Testis (tissue), 2 donors: ENCODE data around the gene CDKN1A.

ENCODE experiments used
- POLR2A ChIP-seq: fragments of 450-650 bp; IDR thresholded peaks from one replicate; pipeline ENCODE4 v1.6.1; 2017; ENCODE audit warnings: antibody characterized with exemption, mild to moderate bottlenecking, moderate library complexity
- TF ChIP-seq, protein P1 (sequence below), 3 experiments: fragments of 450-650 bp in 2 of 3; fragments of 200-600 bp in 1 of 3; sonication (generic) in 1 of 3; IDR thresholded peaks; one replicate each; pipeline ENCODE4 v1.5.1; 2016 to 2019; ENCODE audit warnings: antibody characterized with exemption in 3 of 3, mild to moderate bottlenecking in 2 of 3, moderate library complexity in 1 of 3

DNA sequence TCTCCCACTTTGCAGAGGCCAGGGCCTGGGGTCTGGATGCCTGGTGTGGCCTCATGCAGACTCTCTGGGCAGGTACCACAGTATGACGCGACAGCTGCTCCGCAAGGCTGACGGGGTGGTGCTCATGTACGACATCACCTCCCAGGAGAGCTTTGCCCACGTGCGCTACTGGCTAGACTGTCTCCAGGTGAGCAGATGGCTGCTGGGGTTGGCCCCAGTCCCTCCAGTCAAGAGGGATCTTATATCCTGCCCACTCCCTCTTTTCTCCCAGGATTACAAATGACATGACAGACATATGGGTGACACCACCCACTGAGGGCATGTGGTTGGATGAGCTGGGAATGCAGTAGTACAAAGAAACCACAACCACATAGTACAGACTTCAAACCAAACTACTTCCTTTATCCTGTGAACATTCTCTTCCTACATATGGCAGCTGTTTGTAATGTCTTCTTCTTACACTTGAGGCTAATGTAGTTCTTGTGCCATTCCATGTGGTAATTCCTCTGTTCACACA is 49.0 kb downstream of the CDKN1A start:
- TF ChIP-seq, protein P1, sequence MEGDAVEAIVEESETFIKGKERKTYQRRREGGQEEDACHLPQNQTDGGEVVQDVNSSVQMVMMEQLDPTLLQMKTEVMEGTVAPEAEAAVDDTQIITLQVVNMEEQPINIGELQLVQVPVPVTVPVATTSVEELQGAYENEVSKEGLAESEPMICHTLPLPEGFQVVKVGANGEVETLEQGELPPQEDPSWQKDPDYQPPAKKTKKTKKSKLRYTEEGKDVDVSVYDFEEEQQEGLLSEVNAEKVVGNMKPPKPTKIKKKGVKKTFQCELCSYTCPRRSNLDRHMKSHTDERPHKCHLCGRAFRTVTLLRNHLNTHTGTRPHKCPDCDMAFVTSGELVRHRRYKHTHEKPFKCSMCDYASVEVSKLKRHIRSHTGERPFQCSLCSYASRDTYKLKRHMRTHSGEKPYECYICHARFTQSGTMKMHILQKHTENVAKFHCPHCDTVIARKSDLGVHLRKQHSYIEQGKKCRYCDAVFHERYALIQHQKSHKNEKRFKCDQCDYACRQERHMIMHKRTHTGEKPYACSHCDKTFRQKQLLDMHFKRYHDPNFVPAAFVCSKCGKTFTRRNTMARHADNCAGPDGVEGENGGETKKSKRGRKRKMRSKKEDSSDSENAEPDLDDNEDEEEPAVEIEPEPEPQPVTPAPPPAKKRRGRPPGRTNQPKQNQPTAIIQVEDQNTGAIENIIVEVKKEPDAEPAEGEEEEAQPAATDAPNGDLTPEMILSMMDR (IDR thresholded peaks at IDR 0.05): no peak
- TF ChIP-seq POLR2A: no peak
